Osteocyte (in vitro differentiated cells): ENCODE measurements around the gene EXD3. TPM values are rescaled to one million over a fixed set of nuclear protein-coding genes. Genes with fewer than 3 reads are reported as not detected.

Experiments
- DNase-seq: peaks from one replicate; pipeline ENCODE4 v3.0.0; 2021; ENCODE audit warnings: mixed read lengths; ENCODE audit not compliant: unreplicated experiment; ENCODE audit errors: extremely low spot score
- H3K27ac Mint-ChIP-seq: one replicate; pipeline ENCODE4 v1.8.0; 2021; ENCODE audit warnings: mild to moderate bottlenecking, mixed read lengths; ENCODE audit not compliant: unreplicated experiment
- H3K27me3 Mint-ChIP-seq: one replicate; pipeline ENCODE4 v1.8.0; 2021; ENCODE audit warnings: mixed read lengths; ENCODE audit not compliant: unreplicated experiment
- H3K36me3 Mint-ChIP-seq: one replicate; pipeline ENCODE4 v1.8.0; 2021; ENCODE audit warnings: mixed read lengths; ENCODE audit not compliant: unreplicated experiment
- H3K4me1 Mint-ChIP-seq: one replicate; pipeline ENCODE4 v1.8.0; 2021; ENCODE audit warnings: mixed read lengths; ENCODE audit not compliant: unreplicated experiment
- H3K4me3 Mint-ChIP-seq: one replicate; pipeline ENCODE4 v1.8.0; 2021; ENCODE audit warnings: mild to moderate bottlenecking, moderate library complexity, mixed read lengths; ENCODE audit not compliant: unreplicated experiment
- H3K9me3 Mint-ChIP-seq: one replicate; pipeline ENCODE4 v1.8.0; 2021; ENCODE audit warnings: mixed read lengths; ENCODE audit not compliant: unreplicated experiment
- CTCF ChIP-seq: fragments of 200-600 bp; sonication (generic); IDR thresholded peaks from 2 replicates; pipeline ENCODE4 v1.5.0; 2021; ENCODE audit warnings: antibody characterized with exemption, mild to moderate bottlenecking, moderate library complexity
- total RNA-seq: library from RNA; stranded (reverse); gene quantifications from 2 replicates; pipeline ENCODE4 v1.2.1, GENCODE V29; 2021

Gene EXD3
- total RNA-seq, 1 donor from 2014 or later = 21.5 TPM

DNA sequence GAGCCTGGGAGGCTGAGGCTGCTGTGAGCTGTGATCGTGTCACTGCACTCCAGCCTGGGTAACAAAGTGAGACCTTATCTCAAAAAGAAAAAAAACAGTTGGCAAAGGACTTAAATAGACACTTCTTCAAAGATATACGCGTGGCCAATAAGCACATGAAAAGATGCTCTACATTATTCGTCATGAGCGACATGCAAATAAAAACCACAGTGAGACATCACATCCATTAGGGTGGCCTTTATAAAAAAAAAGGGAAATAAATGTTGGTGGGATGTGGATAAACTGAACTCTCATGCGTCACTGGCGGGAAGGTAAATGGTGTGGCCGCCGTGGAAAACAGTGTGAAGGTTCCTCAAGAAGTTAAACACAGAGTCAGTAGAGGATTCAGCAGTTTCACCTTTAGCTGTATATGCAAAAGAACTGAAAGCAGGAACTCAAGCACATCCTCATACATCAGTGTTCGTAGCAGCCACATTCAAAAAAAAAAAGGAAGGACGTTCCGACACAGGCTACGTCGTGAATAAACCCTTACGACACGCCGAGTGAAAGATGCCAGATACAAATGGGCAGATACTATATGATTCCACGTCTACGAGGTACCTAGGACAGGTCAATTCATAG, 96.4 kb downstream of the EXD3 start:
- H3K27me3 Mint-ChIP-seq = no peaks in the 10 kb centered on the region
- H3K4me1 Mint-ChIP-seq = no peaks in the 10 kb centered on the region
- no peak for TF ChIP-seq CTCF
- H3K4me3 Mint-ChIP-seq = no peak overlapping the region
- no peak overlapping the region for H3K27ac Mint-ChIP-seq
- DNase-seq = no peak
- no peaks in the 10 kb centered on the region for H3K9me3 Mint-ChIP-seq
- H3K36me3 Mint-ChIP-seq = no peaks in the 10 kb centered on the region

GRCh38 chr9:137325799-137326198, 97.2 kb downstream of the EXD3 start:
- Mint-ChIP-seq H3K36me3 (no peaks in the 10 kb centered on the region), H3K4me3 (no peak overlapping the region), H3K4me1 (peaks cover under 1% of the 10 kb centered on the region), H3K27me3 (no peaks in the 10 kb centered on the region), H3K9me3 (no peaks in the 10 kb centered on the region), H3K27ac (no peak overlapping the region)
- TF ChIP-seq CTCF = no peak
- DNase-seq = no peak

- Mint-ChIP-seq H3K4me1 (peaks cover 5% of the 10 kb centered on the region), H3K27ac (no peak overlapping the region), H3K27me3 (no peaks in the 10 kb centered on the region), H3K9me3 (no peaks in the 10 kb centered on the region), H3K36me3 (no peaks in the 10 kb centered on the region), H3K4me3 (no peak overlapping the region)
- DNase-seq = no peak
- TF ChIP-seq CTCF = no peak
Measured at GRCh38 chr9:137325124-137325523, 97.8 kb downstream of the EXD3 start.

DNA sequence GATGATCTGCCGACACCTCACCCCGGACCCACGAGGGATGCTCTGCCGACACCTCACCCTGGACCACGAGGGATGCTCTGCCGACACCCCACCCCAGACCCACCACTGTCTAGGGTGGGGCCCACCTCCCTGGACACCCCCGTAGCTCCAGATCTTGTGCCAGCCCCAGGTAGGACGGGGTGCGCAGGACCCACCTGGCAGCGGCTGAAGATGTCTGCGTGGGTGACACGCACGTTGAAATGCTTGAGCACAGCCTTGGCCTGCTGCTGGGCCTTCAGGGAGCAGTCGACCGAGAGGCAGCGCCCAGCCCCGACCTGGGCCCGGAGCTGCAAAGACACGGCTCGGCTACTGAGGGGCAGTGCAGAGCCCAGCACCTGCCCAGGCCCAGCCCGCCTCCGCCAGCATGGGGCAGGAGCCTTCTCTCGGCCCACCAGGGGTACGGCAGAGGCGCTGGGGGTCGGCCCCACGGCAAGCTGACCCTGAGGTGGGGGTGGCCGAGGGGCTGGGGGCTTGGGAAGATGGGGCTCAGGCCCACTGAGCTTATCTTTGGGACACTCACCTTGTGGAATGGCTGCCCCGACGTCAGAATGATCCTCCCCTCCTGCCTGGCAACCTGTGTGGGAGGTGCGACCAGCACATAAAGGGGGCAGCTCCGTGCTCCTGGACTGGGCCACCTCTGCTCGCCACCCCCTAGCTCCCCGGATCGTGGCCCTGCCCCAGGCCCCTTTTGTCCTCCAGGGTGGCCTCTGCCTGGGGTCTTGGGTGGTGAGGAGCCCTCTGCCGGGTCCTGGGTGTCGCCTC, 99.2 kb downstream of the EXD3 start:
- H3K36me3 Mint-ChIP-seq = no peaks in the 10 kb centered on the region

More for the DNA sequence above, 99.2 kb downstream of the EXD3 start:
- Mint-ChIP-seq H3K4me3 (no peak overlapping the region), H3K27me3 (no peaks in the 10 kb centered on the region), H3K4me1 (peaks cover 8% of the 10 kb centered on the region), H3K9me3 (no peaks in the 10 kb centered on the region), H3K27ac (no peak overlapping the region)
- TF ChIP-seq CTCF = no peak
- no peak for DNase-seq
